B cell (primary cell): Measurements from ENCODE around the gene IPMK.

Experiments used
- EZH2 ChIP-seq: IDR thresholded peaks from 2 replicates; pipeline ENCODE4 v1.6.1; 2012; ENCODE audit warnings: borderline replicate concordance, low read depth, mild to moderate bottlenecking, moderate library complexity, low read length; ENCODE audit not compliant: insufficient read depth, poor library complexity, severe bottlenecking
- TF ChIP-seq, protein P1 (sequence below): fragments of 200-600 bp; IDR thresholded peaks from one replicate; pipeline ENCODE4 v1.8.0; 2022; ENCODE audit warnings: antibody characterized with exemption, mild to moderate bottlenecking

DNA sequence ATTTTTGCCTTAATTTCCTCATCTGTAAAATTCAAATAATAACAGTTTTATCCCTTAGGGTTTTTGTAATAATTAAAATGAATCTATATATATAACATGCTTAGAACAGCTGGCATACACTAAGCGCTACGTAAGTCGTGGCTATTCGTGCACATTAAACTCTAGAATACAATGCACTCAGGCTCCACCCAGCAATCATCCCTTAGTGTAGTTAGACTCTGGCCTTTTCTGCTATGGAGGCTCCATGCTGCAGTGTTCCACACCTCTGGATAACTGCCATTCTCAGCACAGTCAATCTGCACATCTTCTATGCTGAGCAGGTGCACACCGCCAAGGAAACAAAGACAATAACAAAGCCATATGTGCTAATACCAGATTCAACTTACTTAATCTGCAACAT, 92.9 kb downstream of the IPMK start:
- TF ChIP-seq, protein P1, sequence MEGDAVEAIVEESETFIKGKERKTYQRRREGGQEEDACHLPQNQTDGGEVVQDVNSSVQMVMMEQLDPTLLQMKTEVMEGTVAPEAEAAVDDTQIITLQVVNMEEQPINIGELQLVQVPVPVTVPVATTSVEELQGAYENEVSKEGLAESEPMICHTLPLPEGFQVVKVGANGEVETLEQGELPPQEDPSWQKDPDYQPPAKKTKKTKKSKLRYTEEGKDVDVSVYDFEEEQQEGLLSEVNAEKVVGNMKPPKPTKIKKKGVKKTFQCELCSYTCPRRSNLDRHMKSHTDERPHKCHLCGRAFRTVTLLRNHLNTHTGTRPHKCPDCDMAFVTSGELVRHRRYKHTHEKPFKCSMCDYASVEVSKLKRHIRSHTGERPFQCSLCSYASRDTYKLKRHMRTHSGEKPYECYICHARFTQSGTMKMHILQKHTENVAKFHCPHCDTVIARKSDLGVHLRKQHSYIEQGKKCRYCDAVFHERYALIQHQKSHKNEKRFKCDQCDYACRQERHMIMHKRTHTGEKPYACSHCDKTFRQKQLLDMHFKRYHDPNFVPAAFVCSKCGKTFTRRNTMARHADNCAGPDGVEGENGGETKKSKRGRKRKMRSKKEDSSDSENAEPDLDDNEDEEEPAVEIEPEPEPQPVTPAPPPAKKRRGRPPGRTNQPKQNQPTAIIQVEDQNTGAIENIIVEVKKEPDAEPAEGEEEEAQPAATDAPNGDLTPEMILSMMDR: no peak
- TF ChIP-seq EZH2: no peak
